Ishikawa (cell line): ENCODE data around the gene EEF1AKMT4.
A peak's percentile ranks its signal among the peaks of the same experiment; 100 is the strongest.

Experiments
- CEBPB ChIP-seq: IDR thresholded peaks from 2 replicates; pipeline ENCODE4 v1.6.1; 2012
- CREB1 ChIP-seq: IDR thresholded peaks from 2 replicates; pipeline ENCODE4 v1.6.1; 2012; ENCODE audit warnings: low read depth
- EGR1 ChIP-seq: IDR thresholded peaks from 2 replicates; pipeline ENCODE4 v1.6.1; 2012
- EP300 ChIP-seq: IDR thresholded peaks from 2 replicates; pipeline ENCODE4 v1.6.1; 2012; ENCODE audit warnings: borderline replicate concordance
- FOXM1 ChIP-seq: IDR thresholded peaks from 2 replicates; pipeline ENCODE4 v1.6.1; 2012; ENCODE audit warnings: low read depth, borderline replicate concordance
- NFIC ChIP-seq: IDR thresholded peaks from 2 replicates; pipeline ENCODE4 v1.6.1; 2012
- RAD21 ChIP-seq: IDR thresholded peaks from 2 replicates; pipeline ENCODE4 v1.6.1; 2012; ENCODE audit warnings: low read depth
- TAF1 ChIP-seq: IDR thresholded peaks from 2 replicates; pipeline ENCODE4 v1.6.1; 2012; ENCODE audit warnings: low read depth, mild to moderate bottlenecking
- TCF12 ChIP-seq: IDR thresholded peaks from 2 replicates; pipeline ENCODE4 v1.6.1; 2012; ENCODE audit warnings: low read depth
- TEAD4 ChIP-seq: IDR thresholded peaks from 2 replicates; pipeline ENCODE4 v1.6.1; 2012
- YY1 ChIP-seq: IDR thresholded peaks from 2 replicates; pipeline ENCODE4 v1.6.1; 2012; ENCODE audit warnings: low read depth
- ZBTB7A ChIP-seq: IDR thresholded peaks from 2 replicates; pipeline ENCODE4 v1.6.1; 2012; ENCODE audit warnings: low read depth
- TF ChIP-seq, protein P1 (sequence below): IDR thresholded peaks from 2 replicates; pipeline ENCODE4 v1.6.1; 2012; ENCODE audit warnings: low read depth, mild to moderate bottlenecking
- TF ChIP-seq, protein P2 (sequence below): IDR thresholded peaks from 2 replicates; pipeline ENCODE4 v1.6.1; 2012
- TF ChIP-seq, protein P3 (sequence below): IDR thresholded peaks from 2 replicates; pipeline ENCODE4 v1.6.1; 2012

Gene EEF1AKMT4

DNA sequence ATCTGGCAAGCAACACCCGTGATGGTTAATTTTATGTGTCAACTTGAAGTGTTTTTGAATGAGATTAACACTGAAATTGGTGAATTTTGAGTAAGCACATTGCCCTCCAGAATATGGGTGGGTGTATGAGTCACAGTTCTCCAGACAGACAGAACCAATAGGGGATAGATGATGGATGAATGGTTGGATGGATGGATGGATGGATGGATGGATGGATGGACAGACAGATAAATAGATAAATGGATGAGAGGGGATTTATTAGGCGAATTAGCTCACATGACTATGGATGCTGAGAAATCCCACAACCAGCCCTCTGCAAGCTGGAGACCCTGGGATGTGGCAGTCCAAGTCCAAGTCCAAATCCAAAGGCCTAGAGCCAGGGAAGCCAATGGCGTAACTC is 25.5 kb upstream of the EEF1AKMT4 start:
- TF ChIP-seq CEBPB (no peak), FOXM1 (no peak), ZBTB7A (no peak), YY1 (no peak), RAD21 (no peak), EGR1 (no peak), TEAD4 (no peak), EP300 (no peak), TCF12 (no peak)
- TF ChIP-seq, protein P1, sequence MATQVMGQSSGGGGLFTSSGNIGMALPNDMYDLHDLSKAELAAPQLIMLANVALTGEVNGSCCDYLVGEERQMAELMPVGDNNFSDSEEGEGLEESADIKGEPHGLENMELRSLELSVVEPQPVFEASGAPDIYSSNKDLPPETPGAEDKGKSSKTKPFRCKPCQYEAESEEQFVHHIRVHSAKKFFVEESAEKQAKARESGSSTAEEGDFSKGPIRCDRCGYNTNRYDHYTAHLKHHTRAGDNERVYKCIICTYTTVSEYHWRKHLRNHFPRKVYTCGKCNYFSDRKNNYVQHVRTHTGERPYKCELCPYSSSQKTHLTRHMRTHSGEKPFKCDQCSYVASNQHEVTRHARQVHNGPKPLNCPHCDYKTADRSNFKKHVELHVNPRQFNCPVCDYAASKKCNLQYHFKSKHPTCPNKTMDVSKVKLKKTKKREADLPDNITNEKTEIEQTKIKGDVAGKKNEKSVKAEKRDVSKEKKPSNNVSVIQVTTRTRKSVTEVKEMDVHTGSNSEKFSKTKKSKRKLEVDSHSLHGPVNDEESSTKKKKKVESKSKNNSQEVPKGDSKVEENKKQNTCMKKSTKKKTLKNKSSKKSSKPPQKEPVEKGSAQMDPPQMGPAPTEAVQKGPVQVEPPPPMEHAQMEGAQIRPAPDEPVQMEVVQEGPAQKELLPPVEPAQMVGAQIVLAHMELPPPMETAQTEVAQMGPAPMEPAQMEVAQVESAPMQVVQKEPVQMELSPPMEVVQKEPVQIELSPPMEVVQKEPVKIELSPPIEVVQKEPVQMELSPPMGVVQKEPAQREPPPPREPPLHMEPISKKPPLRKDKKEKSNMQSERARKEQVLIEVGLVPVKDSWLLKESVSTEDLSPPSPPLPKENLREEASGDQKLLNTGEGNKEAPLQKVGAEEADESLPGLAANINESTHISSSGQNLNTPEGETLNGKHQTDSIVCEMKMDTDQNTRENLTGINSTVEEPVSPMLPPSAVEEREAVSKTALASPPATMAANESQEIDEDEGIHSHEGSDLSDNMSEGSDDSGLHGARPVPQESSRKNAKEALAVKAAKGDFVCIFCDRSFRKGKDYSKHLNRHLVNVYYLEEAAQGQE, result no peak
- TF ChIP-seq, protein P2, sequence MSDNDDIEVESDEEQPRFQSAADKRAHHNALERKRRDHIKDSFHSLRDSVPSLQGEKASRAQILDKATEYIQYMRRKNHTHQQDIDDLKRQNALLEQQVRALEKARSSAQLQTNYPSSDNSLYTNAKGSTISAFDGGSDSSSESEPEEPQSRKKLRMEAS, result no peak

DNA sequence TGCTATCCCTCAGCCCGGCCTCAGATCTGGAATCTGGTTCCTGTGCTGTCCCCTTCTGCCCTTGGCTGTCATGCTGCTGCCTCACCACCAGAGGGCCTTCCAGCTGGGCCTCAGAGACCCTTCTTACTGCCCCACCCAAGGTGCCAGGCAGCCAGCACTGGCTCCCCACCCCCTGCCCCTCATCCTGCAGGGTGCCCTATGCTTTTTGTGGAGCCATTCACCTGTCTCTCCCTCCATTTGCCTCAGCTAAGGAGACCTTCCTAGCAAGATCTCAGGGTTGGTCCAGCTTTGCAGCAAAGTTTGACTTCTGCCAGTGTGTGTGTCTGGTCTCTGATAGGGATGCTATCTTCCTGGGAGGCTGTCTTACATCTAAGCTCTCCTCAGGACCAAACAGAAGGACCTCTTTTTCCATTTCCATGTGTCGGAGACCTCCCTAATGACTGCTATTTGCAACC is 22.0 kb upstream of the EEF1AKMT4 start:
- TF ChIP-seq YY1 (no peak), NFIC (no peak), RAD21 (peak; percentile 75), EP300 (no peak), ZBTB7A (peak; percentile 88; the same call in 1 of the 2 replicates), EGR1 (no peak)

DNA sequence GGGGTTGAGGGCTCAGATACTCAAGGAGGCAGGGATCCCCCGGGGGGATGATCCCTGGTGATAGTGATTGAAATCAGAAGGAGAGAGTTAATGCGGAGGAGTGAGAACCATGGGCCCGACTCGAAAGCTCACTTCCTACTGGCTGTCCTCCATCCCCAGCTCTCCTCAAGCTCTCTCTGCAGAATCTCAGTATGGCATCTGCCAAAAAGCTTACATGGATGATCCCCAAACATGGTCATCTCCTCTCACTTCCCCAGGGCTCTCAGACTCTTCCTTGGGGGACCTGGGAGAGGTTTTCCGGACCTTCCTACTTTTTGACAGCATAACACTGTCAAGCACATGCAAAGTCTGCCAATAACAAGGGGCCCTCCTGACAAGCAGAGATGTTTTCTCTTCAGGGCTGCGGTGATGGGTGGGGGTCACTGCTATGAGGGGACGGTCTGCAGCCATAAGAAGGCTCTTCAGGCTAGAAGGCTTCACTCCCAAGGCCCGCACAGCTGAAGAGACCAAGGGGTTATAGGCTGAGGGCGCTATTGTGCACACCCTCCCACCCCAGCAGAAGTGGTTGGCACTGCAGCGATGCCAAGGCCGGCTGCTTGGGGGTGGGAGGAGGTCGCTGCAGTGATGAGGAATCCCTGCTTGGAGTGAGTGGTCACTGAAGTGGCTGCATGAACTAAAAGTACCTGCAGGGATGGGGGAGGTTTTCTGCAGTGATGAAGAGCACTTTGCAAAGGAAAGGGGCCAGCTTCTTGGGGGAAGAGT is 20.9 kb upstream of the EEF1AKMT4 start:
- TF ChIP-seq RAD21 (no peak), ZBTB7A (no peak), YY1 (no peak), TAF1 (no peak), EGR1 (no peak), CREB1 (no peak)
- TF ChIP-seq, protein P2, result no peak
- TF ChIP-seq, protein P1, result no peak

DNA sequence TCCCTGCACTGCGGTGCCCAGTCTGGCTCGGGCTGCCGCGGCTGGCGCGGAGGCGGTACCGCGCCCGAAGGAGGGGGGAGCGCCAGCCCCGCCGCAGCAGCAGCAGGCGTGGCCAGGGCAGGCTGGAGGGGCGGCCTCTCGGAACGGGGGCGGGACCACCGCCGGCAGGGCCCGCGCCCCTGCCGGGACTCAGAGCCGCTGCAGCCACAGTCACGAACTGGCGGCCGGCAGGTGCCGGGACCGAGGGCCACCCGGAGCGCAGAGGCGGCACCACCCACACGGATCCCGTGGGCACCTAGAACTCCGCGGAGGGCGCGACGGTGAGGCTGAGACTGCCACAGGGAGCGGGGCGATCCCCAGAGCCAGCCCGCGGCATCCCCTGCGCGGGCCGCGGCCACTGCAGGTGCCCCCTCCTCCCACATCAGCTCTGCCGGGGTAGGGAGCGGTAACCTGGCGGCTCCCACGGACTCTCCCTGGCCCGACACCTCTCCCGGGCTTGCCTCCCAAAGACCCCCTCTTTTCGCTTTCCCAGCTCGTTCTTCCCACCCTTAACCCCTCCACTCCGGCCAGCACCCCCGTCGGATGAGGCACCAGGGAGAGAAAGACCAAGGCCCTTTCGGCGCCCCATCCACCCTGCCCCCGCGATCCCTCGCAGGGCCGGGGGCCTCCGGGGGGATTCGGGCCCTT is 19.9 kb upstream of the EEF1AKMT4 start, which contains the start of gene VWA5B2:
VWA5B2 (plus strand) TSS at position 192 of the 687 bp plus-strand sequence. CDS start 944 bp downstream, outside the sequence.
- peak; percentile 10; the same call in 1 of the 2 replicates for TF ChIP-seq TEAD4
- no peak for TF ChIP-seq CEBPB
- TF ChIP-seq ZBTB7A, result peak; percentile 79; the same call in 1 of the 2 replicates
- TF ChIP-seq, protein P1, result no peak
- TF ChIP-seq EGR1, result peak; percentile 50
- TF ChIP-seq, protein P2, result peak; percentile 42
- no peak for TF ChIP-seq YY1
- TF ChIP-seq TAF1, result peak; percentile 73
- TF ChIP-seq EP300, result no peak
- TF ChIP-seq FOXM1, result no peak

DNA sequence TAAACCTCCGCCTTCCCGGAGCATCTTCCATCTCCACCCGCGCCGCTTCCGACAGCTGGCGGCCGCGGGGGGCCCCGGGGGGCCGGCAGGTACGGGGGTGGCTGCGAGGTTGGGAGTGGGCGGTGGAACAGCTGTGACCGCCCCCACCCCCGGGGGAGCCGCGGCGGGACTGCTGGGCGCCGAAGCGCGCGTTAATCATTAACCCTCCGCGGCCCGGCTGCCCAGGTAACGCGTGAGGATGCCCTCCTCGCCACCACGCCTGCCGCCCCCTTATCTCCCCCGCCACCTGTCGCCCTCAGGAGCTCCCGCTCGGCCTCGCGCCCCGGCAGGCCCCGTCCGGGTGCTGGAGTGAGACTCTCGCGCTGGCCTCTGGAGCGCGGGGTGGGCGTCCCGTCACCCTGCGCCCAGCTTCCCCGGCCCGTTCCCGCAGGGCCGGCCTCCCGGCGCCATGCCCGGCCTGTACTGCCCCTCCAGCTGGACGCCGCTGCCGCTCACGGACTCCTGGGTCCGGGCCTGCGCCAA is 19.3 kb upstream of the EEF1AKMT4 start:
- TF ChIP-seq CEBPB (no peak), NFIC (no peak), TEAD4 (no peak), EP300 (no peak), EGR1 (peak; percentile 73), YY1 (0 out of 2 replicates have a peak, but pooled peaks have one; percentile 39), TCF12 (no peak), RAD21 (no peak), FOXM1 (no peak), ZBTB7A (no peak; the same call in 1 of the 2 replicates), TAF1 (no peak), CREB1 (no peak)
- TF ChIP-seq, protein P2, result peak; percentile 7; the same call in 1 of the 2 replicates
- TF ChIP-seq, protein P1, result no peak
- TF ChIP-seq, protein P3, sequence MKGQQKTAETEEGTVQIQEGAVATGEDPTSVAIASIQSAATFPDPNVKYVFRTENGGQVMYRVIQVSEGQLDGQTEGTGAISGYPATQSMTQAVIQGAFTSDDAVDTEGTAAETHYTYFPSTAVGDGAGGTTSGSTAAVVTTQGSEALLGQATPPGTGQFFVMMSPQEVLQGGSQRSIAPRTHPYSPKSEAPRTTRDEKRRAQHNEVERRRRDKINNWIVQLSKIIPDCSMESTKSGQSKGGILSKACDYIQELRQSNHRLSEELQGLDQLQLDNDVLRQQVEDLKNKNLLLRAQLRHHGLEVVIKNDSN, result no peak
